Measurements from ENCODE around the gene GNAT1. TPM values are rescaled to one million over a fixed set of nuclear protein-coding genes. Genes with fewer than 3 reads are reported as not detected.

The GNAT1 gene
- total RNA-seq, 2 experiments from 2014 or later: not detected

DNA sequence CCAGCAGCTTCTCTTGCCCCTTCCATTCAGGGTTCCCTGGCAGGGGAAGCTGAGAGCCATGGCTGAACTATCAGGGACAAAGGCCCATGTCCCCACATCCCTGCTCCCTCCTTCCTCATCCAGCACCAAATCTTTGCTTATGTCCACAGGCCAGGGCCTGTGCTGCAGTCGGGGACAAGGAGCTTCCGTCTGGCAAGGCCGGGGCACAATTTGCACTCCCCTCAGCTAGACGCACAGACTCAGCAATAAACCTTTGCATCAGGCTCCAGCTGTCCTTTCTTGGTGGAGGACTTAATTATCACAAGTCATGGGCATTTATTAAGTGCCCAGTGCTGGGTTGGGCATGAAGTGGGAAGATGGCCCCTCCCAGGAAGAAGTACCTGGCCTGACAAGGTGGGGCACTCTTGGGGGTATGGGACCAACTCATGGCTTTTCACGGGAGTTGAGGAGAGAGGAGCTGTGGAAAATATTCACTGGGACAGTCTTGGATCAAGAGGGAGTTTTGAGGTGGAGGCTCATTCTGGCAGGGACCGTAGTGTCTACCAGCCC is 4.9 kb downstream of the GNAT1 start:
- Mint-ChIP-seq H3K9me3 (no peaks in the 10 kb centered on the region), H3K4me3 (no peak overlapping the region), H3K4me1 (ENCODE audit: low read depth) (peaks cover 10% of the 10 kb centered on the region), H3K27me3 (peaks cover 22% of the 10 kb centered on the region), H3K27ac (no peak overlapping the region), H3K36me3 (no peaks in the 10 kb centered on the region)
- CTCF ChIA-PET: interaction anchor here (0.7 to 8.6 kb wide), 4 partner anchors 11 to 79 kb away, joined by 3 to 194 read pairs (median 60); partner anchors contain the start of gene SLC38A3
- POLR2A ChIA-PET: no interaction called here
- intact Hi-C loops (cut with micrococcal nuclease): no loop called here
- DNase-seq: no peak

DNA sequence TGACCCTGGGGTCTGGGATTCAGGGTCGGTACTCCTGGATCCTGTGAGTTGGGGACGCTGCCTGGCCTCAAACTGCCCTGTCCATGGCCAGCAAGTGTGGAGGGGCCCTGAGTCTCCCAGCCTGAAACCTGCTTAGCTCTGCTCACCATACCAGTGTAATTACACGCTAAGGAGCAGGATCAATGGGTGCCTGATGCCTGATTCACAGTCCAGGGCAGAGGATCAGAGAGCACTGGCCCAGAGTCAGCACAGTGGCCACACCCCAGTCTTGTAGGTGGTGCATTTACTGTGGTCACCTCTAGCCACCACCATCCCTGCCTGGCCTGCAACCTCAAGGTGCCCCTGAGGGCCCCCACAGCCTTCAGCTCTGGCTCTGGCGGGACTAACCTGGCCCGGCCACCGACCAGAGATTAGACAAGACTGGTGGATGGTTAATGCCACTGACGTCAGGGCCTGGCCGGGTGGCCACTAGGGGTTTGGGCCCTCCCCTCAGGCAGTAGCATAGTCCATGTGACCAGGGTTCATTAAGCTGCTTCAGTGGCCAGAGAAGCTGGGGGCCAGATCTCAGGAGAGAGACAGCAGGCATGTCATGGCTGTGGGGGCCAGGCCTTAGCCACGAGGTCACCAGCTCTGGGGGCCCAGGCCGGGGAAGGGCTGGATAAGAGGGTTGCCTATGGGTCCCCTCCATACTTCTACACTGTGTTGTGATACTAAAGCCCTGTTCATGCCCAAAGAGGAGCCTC is 10.3 kb downstream of the GNAT1 start:
- H3K4me3 Mint-ChIP-seq: no peak overlapping the region

DNA sequence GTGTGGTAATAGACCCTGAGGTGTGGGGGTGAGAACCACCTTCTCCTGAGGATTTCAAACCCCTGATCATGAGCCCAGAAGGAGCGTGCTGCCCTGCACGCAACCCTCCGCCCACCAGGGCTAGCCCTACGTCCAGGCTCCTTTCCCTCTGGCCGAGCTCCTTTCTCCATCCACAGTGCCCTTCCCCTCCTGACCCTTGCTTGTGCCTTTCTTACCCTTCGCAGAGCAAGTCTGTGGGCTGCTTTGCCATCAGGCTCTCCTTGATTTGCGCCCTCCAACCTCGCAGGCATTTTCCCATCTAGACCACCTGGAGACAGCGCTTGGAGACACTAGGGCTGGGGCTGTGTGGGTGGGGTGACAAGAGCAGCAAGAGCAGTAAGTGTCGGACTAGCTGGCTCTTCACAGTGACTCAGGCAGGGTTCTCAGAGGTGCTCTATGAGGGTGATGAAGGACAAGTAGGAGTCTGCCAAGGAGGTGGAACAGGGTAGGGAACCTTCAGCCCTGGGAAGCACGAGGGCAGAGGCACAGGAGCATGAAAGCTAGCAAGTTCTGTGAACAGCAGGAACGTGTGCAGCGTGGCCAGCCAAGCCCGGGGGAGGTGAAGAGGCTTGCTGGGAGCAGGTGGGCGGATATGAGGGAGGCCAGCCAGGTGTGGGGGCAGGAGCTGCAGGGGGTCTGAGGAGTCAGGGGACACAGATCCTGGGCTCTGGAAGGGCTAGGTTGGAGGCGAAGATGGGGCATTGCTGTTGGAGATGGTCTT is 11.1 kb downstream of the GNAT1 start:
- no peak overlapping the region for H3K4me3 Mint-ChIP-seq
- intact Hi-C loops (cut with micrococcal nuclease): no loop called here
- CTCF ChIA-PET: interaction anchor here (0.6 to 10.8 kb wide), 6 partner anchors 10 to 70 kb away, joined by 3 to 79 read pairs (median 6); partner anchors contain the start of gene GNAT1
- no peak overlapping the region for H3K27ac Mint-ChIP-seq
- no peak for DNase-seq
- H3K9me3 Mint-ChIP-seq: no peaks in the 10 kb centered on the region
- H3K4me1 Mint-ChIP-seq (ENCODE audit: low read depth): peaks cover 2% of the 10 kb centered on the region
- peaks cover 45% of the 10 kb centered on the region for H3K27me3 Mint-ChIP-seq
- POLR2A ChIA-PET: no interaction called here
- H3K36me3 Mint-ChIP-seq: no peaks in the 10 kb centered on the region

More for the DNA sequence above, 10.3 kb downstream of the GNAT1 start:
- ChIA-PET CTCF (interaction anchor here (1.5 to 10.8 kb wide), 4 partner anchors 9 to 45 kb away, joined by 4 to 79 read pairs (median 16); partner anchors contain the start of gene GNAT1), POLR2A (interaction anchor here (0.5 kb wide), 1 partner anchor 33 kb away, joined by 3 read pairs; no protein-coding TSS in a partner anchor)
- H3K4me1 Mint-ChIP-seq (ENCODE audit: low read depth): peaks cover 2% of the 10 kb centered on the region
- H3K27ac Mint-ChIP-seq: no peak overlapping the region
- DNase-seq: no peak
- no peaks in the 10 kb centered on the region for H3K36me3 Mint-ChIP-seq
- no peaks in the 10 kb centered on the region for H3K9me3 Mint-ChIP-seq
- intact Hi-C loops (cut with micrococcal nuclease): no loop called here
- H3K27me3 Mint-ChIP-seq: peaks cover 42% of the 10 kb centered on the region

DNA sequence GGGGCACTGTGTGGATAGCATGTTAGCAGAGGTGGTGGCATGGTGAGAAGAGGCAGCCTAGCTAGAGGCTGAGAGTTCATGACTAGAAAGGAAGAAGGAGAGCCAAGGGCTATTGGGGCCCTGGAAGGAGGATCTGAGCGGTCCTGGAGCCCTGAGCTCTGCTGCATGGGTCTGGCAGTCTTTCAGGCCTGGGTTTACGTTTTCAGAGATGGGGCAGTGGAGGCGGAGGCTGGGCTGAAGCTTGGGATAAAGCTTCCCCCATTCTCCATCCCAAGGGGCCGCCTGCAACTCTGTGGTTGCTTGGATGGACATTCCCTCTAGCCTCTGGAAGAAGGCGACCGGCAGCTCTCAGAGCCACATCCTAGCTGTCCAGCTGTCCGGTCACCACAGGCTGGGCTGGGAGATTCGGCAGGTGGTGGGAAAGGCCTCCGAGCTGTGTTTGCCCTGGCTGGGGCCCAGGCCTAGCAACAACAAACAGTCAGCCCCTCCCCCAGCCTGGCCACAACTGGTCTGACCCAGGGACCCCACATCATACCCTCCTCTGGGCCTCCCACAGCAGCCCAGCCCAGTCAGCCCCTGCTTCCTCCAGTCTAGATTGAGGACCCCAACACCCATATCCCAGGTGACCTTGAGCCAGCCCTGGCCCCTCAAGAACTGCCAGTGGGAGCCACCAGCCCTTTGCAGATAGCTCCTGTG is 11.9 kb downstream of the GNAT1 start:
- Mint-ChIP-seq H3K4me1 (ENCODE audit: low read depth) (peaks cover 2% of the 10 kb centered on the region), H3K27ac (no peak overlapping the region), H3K36me3 (no peaks in the 10 kb centered on the region), H3K27me3 (peaks cover 48% of the 10 kb centered on the region), H3K9me3 (no peaks in the 10 kb centered on the region), H3K4me3 (no peak overlapping the region)
- POLR2A ChIA-PET: no interaction called here
- CTCF ChIA-PET: interaction anchor here (0.6 to 10.8 kb wide), 7 partner anchors 10 to 73 kb away, joined by 3 to 79 read pairs (median 4); partner anchors contain the start of gene GNAT1
- no peak for DNase-seq
- intact Hi-C loops (cut with micrococcal nuclease): no loop called here

DNA sequence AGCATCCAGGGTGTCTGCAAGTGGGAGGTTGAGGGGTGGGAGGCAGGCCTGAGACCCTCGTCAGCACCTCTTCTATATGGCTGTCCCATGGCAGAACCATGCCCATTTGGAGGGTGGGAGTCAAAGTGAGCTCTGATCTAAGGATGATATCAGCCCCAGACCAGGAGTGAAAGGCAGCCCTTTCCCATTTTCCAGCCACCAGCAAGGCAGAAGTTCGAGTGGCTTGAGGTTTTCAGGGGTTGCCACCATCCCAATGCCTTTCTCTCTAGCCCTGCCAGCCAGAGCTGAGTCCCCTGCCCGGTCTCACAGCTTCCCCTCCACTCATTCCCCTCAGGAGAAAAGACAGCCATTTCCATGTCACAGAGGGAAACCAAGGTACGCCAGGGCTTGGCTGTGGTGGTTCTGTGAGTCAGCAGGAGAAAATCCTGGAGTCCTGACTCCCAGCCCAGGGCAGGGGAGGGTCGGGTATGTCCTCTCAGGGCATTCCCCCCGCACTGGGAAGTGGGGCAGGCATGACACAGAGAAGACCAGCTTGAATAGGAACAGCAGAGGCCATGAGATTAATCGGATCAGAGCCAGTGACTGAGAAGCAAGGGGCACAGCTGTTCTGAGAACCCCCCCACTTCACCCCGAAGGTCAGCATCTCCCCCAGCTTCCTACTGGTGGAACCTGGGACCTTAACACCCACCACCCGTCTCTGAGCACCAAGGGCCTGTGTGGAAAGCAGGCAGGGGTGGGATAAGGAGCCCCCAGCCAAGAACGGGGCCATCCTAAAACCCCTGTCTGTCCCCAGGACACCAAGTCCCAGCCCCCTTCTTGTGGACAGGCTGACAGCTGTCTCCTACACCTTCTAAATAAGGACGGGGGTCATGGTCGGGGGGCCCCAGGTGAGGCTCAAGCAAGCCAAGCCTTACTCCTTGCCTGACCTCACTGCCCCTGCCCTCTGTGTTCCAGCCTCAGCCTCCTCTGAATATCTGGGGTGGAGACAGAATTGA is 12.7 kb downstream of the GNAT1 start:
- ChIA-PET POLR2A (no interaction called here), CTCF (interaction anchor here (0.6 to 10.8 kb wide), 6 partner anchors 12 to 72 kb away, joined by 3 to 79 read pairs (median 6); partner anchors contain the start of gene GNAT1)
- no peak overlapping the region for H3K27ac Mint-ChIP-seq
- H3K27me3 Mint-ChIP-seq: peaks cover 46% of the 10 kb centered on the region
- peaks cover 2% of the 10 kb centered on the region for H3K4me1 Mint-ChIP-seq (ENCODE audit: low read depth)
- intact Hi-C loops (cut with micrococcal nuclease): no loop called here
- no peak for DNase-seq
- H3K4me3 Mint-ChIP-seq: no peak overlapping the region
- no peaks in the 10 kb centered on the region for H3K36me3 Mint-ChIP-seq
- H3K9me3 Mint-ChIP-seq: no peaks in the 10 kb centered on the region

DNA sequence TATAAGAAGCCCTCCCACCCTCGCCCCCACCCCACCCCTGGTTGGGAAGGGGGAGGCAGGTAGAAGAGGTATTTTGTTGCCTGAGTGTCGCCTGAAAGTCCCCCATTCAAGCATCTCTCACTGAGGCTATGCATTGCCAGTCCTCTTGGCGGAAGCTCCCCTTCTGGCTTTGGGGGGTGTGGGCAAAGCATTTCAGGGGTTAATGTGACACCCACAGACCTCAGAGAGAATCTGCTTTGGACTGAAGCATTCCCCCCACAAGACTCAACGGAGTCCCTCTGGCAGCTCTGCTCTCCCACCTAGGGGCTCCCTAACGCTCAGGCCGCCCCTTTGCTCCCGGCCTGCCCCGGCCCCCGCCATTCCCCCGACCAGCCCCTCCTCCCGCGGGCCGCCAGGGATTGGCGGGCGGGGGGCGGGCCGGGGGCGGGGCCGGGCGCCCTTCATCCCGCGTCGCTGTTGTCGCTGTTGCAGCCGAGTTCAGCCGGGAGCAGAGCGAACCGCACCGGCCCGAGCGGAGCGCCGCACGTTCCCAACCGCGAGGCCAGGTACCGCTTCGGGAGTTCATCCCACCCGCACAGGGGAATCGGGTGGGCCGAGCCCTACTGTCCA is 13.5 kb downstream of the GNAT1 start, which contains the start of gene SLC38A3:
Gene SLC38A3 (plus strand): TSS at position 468 of the 609 bp plus-strand sequence. CDS start 8,929 bp downstream, outside the sequence.
- peaks cover 44% of the 10 kb centered on the region for H3K27me3 Mint-ChIP-seq
- POLR2A ChIA-PET: no interaction called here
- H3K27ac Mint-ChIP-seq: no peak within 1 kb of the TSS
- DNase-seq: peak; percentile 33
- H3K9me3 Mint-ChIP-seq: no peaks in the 10 kb centered on the region
- H3K4me1 Mint-ChIP-seq (ENCODE audit: low read depth): peaks cover 2% of the 10 kb centered on the region
- no peaks in the 10 kb centered on the region for H3K36me3 Mint-ChIP-seq
- H3K4me3 Mint-ChIP-seq: peak within 1 kb of the TSS; percentile 16
- intact Hi-C loops (cut with micrococcal nuclease): no loop called here
- CTCF ChIA-PET: interaction anchor here (0.6 to 10.8 kb wide), 3 partner anchors 12 to 21 kb away, joined by 3 to 79 read pairs (median 25); partner anchors contain the start of gene GNAT1

DNA sequence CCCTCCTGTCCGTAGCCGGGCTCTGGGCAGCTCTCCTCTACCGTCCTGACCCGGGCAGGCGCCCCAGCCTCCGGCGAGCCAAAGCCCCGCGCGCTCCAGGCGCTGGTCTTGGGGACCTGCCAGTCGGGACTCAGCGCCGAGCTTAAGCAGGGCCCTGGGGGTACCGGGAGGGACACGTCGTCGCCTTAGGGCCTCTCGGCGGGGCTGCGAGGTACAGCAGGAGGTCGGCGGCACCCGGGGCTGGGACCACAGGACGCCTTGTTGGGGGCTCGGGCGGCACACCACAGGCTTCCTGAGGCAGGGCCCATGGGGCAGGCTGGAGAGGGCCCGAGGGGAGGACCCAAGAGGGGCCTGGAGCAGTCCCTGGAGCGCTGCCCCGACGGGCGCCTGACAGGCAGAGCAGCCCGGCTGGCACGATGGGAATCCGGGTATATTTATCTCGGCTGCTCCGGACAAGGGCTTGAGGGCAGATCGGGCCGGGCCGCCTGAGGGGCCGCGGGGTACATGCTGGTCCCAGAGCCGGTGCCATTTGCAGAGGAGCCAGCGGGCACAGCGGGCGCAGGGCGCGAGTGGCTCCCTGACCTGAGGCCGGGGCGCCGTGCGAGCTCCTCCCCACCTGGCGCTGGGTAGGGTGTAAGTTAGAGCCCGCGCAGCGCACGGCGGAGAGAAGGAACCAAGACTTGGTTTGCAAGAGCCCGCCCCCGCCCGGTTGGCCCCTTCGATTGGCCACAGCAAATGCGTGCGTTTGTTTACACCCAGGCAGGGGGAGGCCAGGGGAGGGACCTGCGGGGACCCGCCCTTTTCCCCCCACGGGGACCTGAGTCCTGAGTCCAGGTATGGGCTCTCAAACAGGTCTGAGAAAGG is 14.2 kb downstream of the GNAT1 start:
- POLR2A ChIA-PET: no interaction called here
- no peaks in the 10 kb centered on the region for H3K9me3 Mint-ChIP-seq
- H3K36me3 Mint-ChIP-seq: no peaks in the 10 kb centered on the region
- intact Hi-C loops (cut with micrococcal nuclease): no loop called here
- peaks cover 2% of the 10 kb centered on the region for H3K4me1 Mint-ChIP-seq (ENCODE audit: low read depth)
- peaks cover 43% of the 10 kb centered on the region for H3K27me3 Mint-ChIP-seq
- H3K27ac Mint-ChIP-seq: no peak overlapping the region
- peak overlapping the region; percentile 16 for H3K4me3 Mint-ChIP-seq
- CTCF ChIA-PET: interaction anchor here (3.6 to 10.8 kb wide), 2 partner anchors 13 to 20 kb away, joined by 25 to 79 read pairs; partner anchors contain the start of gene GNAT1
- DNase-seq: peak; percentile 41

DNA sequence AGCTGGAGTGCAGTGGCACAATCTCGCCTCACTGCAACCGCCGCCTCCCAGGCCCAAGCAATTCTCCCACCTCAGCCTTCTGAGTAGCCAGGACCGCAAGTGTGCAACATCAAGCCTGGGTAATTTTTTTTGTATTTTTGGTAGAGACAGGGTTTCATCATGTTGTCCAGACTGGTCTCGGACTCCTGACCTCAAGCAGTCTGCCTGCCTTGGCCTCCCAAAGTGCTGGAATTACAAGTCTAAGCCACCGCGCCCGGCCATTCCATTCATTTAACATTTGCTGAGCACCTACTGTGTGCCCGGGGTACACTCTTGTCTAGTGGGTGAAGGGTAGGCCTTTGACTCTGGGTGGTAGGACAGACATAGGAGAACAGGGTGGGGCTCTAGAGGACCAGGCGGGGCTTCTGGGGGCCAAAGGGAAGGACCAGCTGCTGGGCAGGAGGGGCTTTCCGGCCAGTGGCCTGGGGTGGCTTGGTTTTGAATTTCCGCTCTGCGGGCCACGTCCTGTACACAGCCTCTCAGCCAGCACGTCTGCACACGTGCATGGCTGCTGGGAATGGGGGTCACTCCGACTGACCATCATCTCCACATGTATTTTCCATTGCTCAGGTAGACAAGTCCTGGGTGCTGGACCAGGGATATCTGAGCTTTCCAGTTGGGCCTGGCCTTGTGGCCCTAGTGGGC is 16.1 kb downstream of the GNAT1 start:
- no peak for DNase-seq
- POLR2A ChIA-PET: no interaction called here

DNA sequence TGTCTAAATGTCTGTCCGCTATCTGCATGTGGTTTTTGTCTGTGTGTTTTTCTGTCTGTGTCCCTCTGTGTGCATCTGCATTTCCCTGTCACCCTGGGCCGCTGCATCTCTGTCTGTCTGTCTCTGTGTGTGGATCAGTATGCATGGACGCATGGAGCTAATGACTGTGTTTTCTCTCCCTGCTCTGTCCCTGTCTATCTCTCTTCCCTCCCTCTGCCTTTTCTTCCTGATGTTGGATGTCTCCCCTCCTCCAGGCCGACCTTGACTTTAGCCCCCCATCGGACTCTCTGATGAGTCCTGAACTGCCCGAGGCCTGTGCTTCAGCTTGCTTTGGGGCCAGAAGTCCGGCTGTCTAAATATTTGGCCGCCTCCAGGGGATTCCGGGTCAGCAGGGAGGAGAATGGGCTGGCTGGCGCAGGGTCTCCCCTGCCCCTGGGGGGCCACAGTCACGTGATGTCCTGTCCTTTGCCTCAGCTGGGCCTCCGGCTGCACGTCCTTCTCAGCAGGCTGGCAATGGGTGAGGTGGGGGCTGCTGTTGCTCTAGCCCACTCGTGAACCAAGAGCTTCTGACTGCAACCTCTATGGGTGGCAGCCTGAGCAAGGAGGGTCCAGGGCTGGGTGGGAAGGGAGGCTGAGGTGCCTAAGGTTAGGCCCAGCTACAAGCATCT is 17.4 kb downstream of the GNAT1 start:
- intact Hi-C loops (cut with micrococcal nuclease): no loop called here
- Mint-ChIP-seq H3K27ac (no peak overlapping the region), H3K4me3 (no peak overlapping the region), H3K4me1 (ENCODE audit: low read depth) (peaks cover 2% of the 10 kb centered on the region), H3K36me3 (no peaks in the 10 kb centered on the region), H3K9me3 (no peaks in the 10 kb centered on the region), H3K27me3 (peaks cover 22% of the 10 kb centered on the region)
- ChIA-PET POLR2A (no interaction called here), CTCF (interaction anchor here (0.8 to 10.8 kb wide), 2 partner anchors 16 to 38 kb away, joined by 3 to 79 read pairs; partner anchors contain the start of gene GNAT1)
- no peak for DNase-seq

More for the DNA sequence above, 16.1 kb downstream of the GNAT1 start:
- intact Hi-C loops (cut with micrococcal nuclease): no loop called here
- H3K4me3 Mint-ChIP-seq: no peak overlapping the region
- H3K27ac Mint-ChIP-seq: no peak overlapping the region
- H3K27me3 Mint-ChIP-seq: peaks cover 34% of the 10 kb centered on the region
- H3K4me1 Mint-ChIP-seq (ENCODE audit: low read depth): peaks cover 2% of the 10 kb centered on the region
- H3K9me3 Mint-ChIP-seq: no peaks in the 10 kb centered on the region
- no peaks in the 10 kb centered on the region for H3K36me3 Mint-ChIP-seq
- CTCF ChIA-PET: interaction anchor here (0.7 to 10.8 kb wide), 3 partner anchors 15 to 19 kb away, joined by 3 to 79 read pairs (median 4); partner anchors contain the start of gene GNAT1

Measured in activated CD4-positive, alpha-beta memory T cell treated with anti-CD3 and anti-CD28 coated beads for 36 hours (primary cell).